Stimulated activated CD4-positive, alpha-beta T cell treated with anti-CD3 and anti-CD28 coated beads, TNF-alpha, amount 100 ng/mL, for 4 hours (primary cell): Measurements from ENCODE around the gene NHLRC1.

Experiments used
- DNase-seq, 3 experiments: peaks; one replicate each; pipeline ENCODE4 v3.0.0-alpha.2; 2020; ENCODE audit warnings: low read depth in 3 of 3

NHLRC1 gene

GRCh38 chr6:18087396-18088165 lies 34.9 kb downstream of the NHLRC1 start:
- no peak for DNase-seq

GRCh38 chr6:18081025-18081668 lies 41.3 kb downstream of the NHLRC1 start:
- no peak for DNase-seq

- DNase-seq: no peak
Observed at GRCh38 chr6:18080544-18080943, 41.9 kb downstream of the NHLRC1 start.

- no peak for DNase-seq
Observed at GRCh38 chr6:18078866-18079265, 43.6 kb downstream of the NHLRC1 start.

- DNase-seq: no peak
Observed at GRCh38 chr6:18076231-18076630, 46.2 kb downstream of the NHLRC1 start.

- no peak for DNase-seq
Observed at GRCh38 chr6:18072841-18073240, 49.6 kb downstream of the NHLRC1 start.

- no peak for DNase-seq
Observed at GRCh38 chr6:18070486-18070885, 52.0 kb downstream of the NHLRC1 start.
